Pons (tissue), 1 donor: ENCODE data around the gene LSS.
"Not testable (repeated sequence)": the region's sequence is repeated elsewhere in the genome, so short reads cannot be mapped to it uniquely, and the experiment has no call there.

Experiments used
- DNase-seq: peaks from one replicate; pipeline ENCODE4 v3.0.0-alpha.2; 2016; ENCODE audit warnings: low spot score

Gene LSS

DNA sequence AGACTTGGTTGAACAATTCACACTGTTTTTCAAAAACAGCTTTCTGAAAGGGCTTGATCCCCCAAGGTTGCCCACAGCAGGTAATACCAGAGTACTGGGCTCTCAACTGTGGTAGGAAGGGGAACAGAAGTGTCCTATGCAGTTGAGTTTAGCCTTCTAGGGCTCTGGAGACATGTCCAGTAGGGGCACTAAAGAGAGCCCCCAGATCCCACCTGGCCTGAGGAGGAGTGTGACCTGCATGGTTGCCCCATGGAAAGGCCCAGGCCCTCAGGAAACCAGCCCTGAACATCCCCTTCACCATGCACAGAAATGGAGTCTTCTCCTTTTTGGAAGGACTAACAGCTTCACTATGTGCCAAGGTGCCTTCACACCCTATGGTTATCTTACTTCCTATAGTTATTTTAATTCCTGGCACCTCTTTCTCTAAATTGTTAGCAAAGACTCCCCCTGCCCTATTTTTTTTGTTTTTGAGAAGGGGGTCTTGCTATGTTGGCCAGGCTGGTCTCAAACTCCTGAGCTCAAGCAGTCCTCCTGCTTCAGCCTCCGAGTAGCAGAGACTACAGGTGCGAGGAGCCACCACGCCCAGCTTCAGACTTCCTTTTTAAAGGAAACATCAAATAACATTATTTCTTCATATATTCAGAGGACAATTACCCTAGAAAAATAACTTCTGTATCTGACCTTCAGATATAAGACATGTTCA is 16.8 kb upstream of the LSS start:
- no peak for DNase-seq

DNA sequence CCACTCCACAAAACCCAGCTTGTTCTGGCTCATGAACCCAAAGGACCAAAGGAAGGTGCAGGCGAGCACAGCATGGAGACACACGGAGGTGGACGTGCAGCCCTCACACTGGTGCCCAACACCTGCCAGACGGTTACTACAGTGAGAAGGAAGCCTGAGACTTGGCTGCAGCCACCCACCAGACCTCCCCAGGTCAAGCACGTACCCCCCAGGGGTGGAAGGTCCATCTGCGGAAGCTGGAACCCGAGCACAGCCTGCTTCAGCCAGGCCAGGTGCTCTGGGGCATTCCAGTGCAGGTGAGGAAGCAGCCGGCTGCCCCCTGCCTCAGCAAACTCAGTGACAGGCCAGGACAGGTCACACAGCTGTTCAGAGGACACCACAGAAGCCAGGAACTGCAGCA is 16.0 kb upstream of the LSS start:
- DNase-seq, result no peak

DNA sequence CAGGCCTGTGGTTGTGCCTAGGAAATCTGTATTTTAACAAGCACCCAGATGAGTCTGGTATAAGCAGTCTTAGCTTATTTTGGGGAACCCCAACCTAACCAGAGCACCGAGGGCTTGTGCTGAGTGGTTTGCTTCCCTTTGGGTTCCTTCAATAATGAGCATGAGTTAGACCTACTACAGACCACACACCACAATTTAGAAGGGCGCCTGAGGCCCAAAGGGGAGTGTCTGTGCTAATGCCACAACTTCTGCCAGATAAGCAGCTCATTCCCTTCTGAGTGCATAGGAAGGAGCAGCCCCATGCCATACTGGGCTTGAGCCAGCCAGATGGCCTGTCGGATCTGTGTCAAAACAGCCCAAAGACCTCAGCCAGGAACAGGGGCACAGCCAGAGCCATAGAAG is 15.4 kb upstream of the LSS start:
- no peak for DNase-seq

DNA sequence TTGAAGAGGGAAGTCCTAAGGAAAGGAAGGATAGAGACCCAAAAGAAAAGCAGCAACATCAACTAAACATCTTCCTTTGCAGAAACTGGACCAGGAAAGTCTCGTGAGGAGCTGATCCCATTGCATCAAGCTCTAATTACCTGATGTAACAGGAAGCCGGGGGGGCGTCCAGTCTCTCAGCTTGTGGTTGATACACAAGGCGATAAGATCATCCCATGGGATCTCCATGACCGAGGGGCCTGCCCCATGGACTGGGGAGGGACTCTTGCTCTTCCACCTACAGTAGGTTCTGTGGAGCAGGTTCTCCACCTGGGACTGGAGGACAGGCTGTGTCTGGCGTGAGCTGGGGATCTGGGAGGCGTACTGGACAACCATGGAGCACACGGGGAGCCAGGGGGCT is 14.8 kb upstream of the LSS start:
- DNase-seq, result no peak

DNA sequence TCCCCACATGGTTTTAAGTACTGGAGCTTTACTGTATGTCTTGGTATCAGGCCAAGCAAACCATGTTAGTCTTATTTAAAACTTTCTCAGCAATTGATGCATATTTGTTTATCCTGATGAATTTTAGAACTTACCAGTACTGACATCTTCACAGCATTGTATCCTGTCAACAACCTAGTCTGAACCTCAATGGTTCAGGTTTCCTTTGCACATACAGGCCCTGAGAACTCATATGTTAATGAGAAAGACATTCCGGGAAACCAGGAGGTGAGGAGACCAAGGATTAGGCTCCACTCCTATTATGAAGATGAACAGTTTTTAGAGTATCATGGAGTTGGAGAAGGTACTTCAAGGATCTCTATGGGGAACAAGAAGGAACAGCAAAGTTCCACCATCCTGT is 13.0 kb upstream of the LSS start:
- DNase-seq, result not testable (repeated sequence)

DNA sequence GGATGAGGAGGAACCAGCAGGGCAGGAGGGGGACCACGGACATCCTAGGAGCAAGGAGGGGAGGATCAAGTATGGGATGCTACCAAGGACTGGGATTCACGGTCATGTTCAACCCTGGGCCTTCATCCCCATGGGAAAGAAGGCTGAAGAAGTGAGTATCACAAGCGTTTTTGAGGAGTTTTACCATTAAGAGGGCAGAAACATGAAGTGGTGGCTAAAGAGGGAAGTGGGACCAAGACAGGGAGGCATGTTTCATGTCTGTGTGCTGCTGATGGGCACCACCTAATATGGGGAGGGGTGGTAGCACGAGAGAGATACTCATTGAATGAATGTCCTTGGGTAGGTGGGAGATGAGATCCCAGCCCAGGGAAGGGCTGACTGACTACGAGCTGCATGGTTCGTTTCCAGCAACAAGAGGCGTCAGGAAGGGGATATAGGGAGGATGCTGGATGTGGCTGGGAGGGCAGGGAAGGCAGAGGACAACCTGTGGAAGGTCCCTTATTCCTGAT is 11.3 kb upstream of the LSS start:
- DNase-seq, result no peak

DNA sequence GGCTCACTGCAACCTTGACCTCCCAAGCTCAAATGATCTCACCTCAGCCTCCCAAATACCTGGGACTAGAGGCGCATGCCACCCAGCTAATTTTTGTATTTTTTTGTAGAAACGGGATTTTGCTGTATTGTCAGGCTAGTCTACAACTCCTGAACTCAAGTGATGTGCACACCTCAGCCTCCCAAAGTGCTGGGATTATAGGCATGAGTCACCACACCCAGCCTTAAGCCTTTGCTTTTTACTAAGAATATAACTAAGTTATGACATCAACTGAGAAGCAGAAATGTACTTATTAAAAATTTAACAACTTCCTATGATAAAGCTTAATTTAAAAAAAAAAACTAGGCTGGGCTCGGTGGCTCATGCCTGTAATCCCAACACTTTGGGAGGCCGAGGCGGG is 8.9 kb upstream of the LSS start:
- DNase-seq, result no peak

DNA sequence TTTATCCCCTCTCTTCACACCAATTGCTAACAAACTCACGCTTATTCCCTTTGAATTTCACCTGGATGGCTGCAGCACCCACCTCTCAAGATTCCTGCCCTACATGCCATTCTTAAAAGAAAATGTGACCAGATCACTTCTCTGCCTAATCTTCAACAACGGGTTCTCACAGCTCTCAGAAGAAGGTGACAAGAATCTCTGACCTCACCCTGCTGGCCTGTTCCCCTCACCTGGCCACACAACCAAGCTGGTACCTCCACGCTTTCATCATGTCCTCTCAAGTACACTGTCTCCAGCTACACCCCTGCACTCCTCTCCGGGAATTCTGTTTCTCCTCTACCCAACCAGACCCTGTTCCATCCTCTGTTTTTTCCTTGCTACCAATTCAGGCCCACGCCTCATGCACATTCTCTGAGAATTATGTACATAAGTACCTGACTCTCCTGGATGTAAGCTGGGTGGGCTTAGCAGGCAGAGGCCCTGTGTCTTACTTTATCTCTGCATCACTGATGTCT is 5.9 kb upstream of the LSS start:
- DNase-seq, result no peak

DNA sequence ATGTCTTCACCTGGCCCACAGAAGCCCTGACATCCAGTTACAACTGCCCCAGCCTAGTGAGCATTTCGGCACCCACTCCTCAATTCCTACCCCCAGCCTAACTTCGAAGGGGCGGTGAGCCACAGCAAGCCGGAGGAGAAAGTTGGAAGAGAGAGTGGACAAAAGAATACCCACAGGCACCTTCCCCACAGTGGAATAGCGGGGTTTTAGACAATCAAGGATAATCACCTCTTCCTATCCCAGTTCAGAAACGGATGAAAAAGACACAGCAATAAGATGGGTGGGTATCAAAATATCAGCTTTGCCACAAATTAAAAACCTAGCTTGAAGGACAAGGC is 1.3 kb upstream of the LSS start:
- DNase-seq, result no peak

DNA sequence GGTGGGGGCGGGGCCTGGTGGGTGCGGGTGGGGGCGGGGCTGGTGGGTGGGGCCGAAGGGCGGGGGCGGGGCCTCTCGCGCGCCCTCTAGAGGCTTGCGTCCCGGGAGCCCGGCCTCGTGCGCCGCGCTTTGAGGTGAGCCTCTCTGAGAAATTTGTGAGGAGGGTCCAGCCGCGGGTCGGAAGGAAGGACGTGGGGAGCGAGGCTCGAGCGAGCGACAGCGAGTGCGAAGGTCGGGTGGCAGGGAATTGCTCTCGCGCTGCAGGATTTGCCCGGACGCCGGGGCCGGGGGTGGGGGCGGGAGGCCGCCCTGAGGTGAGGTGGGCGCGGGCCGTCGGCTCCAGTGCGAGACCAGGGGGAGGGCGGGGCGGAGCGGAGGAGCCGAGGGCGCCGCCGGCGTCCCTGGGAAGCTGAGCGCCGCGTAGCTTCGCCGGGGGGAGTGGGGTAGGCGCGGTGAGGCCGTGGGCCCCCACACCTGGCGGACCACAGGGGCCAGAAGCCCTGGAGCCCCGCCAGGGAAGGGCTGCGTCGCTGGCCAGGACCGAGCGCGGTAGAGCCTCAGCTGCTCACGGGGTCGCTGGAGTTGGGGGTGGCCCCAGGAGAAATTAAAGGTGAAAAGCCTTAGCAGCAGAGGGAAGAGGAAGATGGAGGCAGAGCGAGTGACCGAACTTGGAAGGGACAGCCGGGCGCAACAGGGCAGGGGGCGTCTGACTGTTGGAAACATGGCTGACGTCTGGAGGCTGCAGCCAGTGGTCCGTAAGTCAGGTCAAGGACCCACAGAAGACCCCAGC is 754 bp upstream of the LSS start:
- peak; percentile 39 for DNase-seq

DNA sequence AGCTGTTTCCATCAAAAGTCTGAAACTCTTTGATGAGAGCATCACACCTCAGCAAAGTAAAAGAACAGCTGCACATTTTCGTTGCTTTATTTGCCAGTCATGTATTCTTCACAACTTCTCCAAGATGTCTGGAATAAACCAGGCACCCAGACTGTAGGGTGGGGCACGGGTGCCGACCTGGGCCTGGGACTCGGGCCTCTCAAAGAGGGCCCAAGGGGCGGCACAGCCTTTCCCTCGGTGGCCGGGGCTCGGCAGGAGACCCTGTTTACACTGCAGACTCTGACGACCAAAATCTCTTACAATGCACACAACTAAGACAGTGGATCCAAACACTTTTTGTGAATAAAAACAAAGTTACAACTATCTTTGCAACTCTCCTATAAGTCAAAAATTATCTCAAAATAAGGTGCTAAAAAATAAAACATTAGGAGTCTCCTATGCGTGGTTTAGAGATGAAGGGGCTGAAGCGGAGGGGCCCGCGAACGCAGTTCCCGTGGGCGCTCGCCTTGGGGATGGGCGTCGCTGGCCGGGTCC is 696 bp downstream of the LSS start:
- peak; percentile 36 for DNase-seq

DNA sequence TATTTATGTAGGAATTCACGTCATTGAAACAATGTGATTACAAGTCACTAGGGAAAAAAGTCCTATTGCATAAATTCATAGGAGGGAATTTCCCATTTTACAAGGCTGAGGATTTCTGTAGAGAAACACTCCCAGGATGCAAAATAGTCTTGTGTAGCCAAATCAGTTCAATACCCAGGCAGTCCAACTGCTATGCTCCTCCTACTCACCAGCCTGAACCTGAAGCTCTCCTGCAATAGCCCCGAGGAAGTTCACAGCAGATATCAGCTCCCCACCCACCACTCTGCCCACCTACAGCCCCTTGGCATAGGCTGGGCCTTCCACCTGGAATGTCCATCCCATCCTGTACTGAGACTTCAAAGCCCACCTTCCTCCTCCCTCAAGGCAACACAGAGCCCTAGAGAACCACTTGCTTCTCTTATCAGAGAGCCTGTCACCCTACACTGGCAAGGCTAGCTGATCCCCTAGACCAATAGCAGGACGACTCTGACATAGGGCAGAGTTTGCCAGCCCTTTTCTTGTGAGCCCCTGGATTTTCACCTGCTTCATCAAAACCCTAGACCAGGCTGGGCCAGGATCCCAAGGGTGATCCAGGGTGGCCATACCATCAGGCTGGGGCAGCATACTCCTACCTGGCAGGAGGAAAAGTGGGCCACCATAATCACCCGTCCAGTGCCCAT is 1.5 kb downstream of the LSS start:
- peak; percentile 44 for DNase-seq

DNA sequence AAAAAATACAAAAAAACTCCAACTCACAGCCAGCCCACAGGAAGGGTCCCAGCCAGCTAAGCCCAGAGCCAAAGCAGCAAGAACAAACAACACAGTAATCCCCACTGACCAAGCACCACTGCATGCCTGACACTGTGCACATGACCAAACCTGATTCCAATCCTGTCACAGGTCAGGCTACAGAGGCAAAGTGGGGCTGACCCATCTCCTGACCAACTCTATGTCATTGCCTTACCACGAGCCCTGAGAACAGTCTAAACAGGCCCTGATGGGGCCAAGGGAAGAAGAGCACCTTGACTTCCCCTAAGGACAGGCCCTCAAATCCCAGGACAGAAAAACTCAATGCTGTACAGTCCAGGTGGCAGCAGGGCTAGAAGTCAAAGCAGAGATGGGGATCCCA is 2.4 kb downstream of the LSS start:
- DNase-seq, result peak; percentile 72

DNA sequence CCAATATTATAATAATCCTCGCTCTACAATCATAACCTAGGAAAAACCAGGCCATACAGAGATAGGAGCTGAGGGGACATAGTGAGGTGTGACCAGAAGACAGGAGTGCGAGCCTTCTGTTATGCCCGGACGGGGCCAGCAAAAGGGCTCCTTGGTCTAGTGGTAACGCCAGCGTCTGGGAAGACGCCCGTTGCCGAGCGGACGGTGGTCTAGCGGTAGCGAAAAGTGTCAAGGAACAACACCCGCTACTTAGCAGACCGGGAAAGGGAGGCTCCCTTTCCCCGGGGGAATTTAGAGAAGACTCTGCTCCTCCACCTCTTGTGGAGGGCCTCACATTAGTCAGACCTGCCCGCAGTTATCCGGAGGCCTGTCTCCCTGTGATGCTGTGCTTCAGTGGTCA is 4.9 kb downstream of the LSS start:
- not testable (repeated sequence) for DNase-seq

DNA sequence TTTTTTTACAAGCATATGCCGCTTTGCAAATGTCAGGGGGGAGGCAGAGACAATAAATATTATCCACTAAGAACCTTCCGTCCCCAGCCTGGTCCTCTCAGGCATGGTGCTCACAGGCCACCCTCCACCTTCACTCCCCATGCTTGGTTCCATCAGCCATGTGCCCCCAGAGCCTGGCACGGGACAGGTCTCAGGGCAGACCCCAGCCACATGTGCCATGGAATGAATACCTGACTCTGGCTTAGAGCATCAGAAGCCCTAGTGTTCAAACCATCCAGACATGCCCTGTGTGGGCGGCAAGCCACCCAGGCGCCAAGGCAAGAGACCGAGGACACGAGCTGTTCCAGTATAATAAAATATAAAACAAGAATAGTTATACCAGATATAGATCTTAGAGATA is 5.4 kb downstream of the LSS start:
- DNase-seq, result no peak

DNA sequence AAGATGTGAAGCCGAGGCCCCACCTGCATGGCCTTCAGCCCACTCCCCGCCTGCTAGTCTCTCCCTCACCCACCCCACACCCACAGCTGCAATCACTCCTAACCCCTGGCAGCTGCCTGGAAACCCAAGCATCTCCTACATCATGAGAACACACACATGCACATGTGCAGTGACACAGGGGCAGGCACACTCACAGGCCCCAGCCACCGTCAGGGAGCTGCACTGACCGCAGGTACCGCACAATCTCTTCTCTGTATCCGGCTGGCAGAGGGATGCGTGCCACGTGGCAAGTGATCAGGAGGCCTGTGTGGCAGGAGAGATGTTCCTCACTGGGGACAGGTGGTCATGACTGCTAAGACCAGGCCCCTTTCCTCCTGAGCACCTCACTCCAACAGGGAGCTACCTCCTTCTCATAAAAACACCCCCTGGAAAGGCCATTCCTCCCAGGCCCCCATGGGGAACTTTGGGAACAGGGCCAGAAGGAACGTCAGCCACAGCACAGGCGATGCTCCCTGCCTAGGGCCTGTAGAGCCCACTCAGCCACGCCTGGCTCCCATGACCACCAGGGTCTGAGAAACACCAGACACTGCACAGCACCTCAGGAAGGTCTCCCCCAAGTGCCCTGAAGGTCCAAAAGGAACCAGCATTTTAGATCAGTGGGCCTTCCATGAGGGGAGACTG is 6.0 kb downstream of the LSS start:
- DNase-seq, result no peak

DNA sequence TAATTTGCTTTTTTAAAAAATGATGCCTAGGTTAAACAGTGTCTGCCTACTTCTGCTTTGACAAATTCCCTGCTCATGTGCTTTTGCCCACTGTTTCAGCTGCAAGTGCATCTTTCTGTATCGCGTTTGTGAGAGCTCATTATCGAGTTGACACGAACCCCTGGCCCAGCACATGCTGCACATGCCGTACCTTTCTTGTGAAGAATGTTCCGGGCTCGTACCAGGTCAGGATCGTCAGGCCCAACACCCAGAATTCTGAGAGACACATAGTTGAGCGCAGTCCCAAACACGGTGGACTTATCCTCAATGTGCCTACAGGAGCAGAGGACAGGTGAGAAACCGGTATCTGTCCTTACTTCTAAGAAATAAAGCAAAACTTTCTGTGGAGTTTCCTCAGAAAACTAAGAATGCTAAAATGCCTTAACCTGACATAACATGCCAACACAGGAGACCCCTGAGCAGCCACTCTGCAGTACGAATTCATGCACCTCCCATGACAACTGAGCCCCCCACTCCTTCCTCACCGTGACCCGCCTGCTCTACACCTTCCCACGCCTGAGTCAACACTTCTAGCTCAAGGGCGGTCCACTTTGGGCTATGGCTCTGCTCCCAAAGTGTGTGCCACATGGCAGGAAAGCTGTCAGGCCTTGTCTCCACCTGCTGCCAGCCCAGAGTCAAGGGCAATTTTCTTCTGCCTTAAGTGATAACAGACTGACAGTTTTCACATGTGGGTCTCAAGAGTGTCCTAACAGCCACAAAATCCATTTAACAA is 6.7 kb downstream of the LSS start:
- DNase-seq, result no peak

DNA sequence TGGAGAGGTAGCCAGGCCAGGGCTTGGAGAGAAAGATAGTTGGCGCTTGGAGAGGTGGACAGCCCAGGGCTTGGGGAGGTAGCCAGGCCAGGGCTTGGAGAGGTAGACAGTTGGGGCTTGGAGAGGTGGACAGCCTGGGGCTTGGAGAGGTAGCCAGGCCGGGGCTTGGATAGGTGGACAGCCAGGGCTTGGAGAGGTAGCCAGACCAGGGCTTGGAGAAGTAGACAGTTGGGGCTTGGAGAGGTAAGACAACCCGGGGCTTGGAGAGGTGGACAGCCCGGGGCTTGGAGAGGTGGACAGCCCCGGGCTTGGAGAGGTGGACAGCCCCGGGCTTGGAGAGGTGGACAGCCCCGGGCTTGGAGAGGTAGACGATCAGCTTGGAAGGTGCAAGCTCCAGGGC is 7.7 kb downstream of the LSS start:
- no peak for DNase-seq

DNA sequence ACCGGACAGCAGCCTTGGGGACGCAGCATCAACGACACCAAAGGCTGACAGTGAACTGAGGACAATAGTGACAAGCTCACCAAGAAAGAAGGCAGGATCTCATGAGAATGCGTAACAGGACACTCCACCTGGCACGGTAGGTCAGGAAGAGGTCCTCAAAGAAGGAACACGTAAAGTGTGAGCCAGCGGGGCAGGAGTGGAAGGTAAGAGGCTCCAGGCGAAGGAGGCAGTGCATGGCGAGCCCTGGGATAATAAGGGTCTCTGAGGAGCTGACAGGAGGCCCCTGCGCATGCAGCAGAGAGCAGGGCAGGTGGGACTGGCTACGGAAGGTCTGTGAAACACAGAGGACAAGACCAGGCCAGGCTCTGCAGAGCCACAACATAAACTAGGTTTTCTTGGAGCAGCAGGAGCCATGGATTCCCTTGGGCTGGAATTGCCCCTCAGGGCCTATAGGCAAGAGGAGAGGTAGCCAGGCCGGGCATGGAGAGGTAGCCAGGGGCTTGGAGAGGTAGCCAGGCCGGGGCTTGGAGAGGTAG is 8.2 kb downstream of the LSS start:
- no peak for DNase-seq

DNA sequence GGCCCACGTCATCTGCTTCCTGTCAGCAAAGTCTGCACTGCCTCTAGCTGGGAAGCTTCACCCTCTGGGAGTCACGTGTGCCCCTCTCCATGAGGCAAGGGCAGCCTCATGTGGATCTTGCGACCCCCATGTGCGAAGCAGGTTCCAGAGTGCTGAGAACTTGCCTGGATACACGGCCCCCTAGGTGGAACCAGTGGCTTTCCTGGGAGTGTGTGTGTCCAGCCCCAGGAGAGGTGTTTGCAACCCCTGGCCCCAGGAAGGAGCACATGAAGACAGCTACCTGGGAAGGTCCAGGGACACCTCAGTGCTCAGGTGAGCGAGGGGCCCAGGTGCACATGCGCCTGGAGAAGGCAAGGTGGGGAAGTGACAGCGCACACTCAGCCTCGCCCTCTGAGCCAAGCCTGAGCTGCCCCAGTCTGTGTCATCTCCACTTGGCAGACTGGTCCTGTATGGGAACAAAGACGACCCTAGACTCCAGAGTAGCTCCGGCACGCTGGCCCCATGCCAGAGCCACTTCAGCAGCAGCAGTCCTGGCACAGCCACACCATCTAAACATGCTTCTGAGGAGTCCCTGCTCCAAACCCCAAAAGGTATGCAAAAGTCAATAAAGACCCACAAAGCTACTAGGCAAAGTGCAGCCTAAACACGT is 8.9 kb downstream of the LSS start:
- peak; percentile 62 for DNase-seq
